Measurements from ENCODE around the gene DLL3.

DNA sequence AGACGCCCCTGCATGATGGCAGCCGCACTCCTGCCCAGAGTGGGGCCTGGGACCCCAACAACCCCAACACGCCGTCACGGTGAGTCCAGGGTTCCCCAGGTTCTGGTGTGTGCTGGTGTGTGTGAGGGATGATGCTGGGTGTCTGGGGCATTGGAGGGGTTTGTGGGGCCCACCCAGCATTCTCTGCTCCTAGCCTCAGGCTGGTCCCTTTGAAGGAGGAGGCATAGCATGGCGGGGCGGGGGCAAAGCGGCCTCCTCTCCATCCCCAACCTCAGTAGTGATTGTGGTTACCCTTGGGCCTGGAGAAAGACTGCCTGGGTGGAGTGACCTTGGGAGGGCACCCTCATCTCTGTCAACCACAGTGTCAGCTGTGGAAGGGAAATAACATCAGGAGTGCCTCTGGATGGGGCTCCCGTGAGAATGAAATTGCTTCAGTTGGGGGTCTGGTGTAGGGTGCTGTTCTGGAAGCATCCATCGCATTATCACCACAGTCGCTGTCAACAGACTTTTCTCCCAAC is 25.2 kb upstream of the DLL3 start:
- TF ChIP-seq KAT2B (IDR thresholded peaks at IDR 0.05; ENCODE audit: low read depth, low read length): no peak
- TF ChIP-seq CTCF (IDR thresholded peaks at IDR 0.05 in 2 of 3, conservative IDR thresholded peaks at IDR 0.05 in 1 of 3; ENCODE audit: insufficient read depth in 2 of 3, low read depth in 1 of 3, low read length in 3 of 3): no peak
- TF ChIP-seq RBFOX2 (IDR thresholded peaks at IDR 0.05; ENCODE audit: low read depth, low read length): no peak
- no peak for TF ChIP-seq ZNF239 (CRISPR knock-in tag; IDR thresholded peaks at IDR 0.05)
- TF ChIP-seq JUN (IDR thresholded peaks at IDR 0.05; ENCODE audit: borderline replicate concordance, low read depth, low read length): no peak
- no peak for TF ChIP-seq JUN (CRISPR knock-in tag; IDR thresholded peaks at IDR 0.05; ENCODE audit: borderline replicate concordance)
- no peak for TF ChIP-seq ZNF121 (CRISPR knock-in tag; conservative IDR thresholded peaks at IDR 0.05)
- TF ChIP-seq, protein P1, sequence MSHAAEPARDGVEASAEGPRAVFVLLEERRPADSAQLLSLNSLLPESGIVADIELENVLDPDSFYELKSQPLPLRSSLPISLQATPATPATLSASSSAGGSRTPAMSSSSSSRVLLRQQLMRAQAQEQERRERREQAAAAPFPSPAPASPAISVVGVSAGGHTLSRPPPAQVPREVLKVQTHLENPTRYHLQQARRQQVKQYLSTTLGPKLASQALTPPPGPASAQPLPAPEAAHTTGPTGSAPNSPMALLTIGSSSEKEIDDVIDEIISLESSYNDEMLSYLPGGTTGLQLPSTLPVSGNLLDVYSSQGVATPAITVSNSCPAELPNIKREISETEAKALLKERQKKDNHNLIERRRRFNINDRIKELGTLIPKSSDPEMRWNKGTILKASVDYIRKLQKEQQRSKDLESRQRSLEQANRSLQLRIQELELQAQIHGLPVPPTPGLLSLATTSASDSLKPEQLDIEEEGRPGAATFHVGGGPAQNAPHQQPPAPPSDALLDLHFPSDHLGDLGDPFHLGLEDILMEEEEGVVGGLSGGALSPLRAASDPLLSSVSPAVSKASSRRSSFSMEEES (CRISPR knock-in tag; IDR thresholded peaks at IDR 0.05): no peak
- no peak for TF ChIP-seq JUND (IDR thresholded peaks at IDR 0.05; ENCODE audit: borderline replicate concordance, low read depth, low read length)
- TF ChIP-seq JUND (tag; IDR thresholded peaks at IDR 0.05; ENCODE audit: borderline replicate concordance, low read depth, low read length): no peak
- no peak for TF ChIP-seq YY1 (IDR thresholded peaks at IDR 0.05; ENCODE audit: borderline replicate concordance in 1 of 3, control insufficient read depth in 1 of 3, extremely low read depth in 1 of 3, insufficient read depth in 3 of 3, insufficient read length in 1 of 3, insufficient replicate concordance in 2 of 3, low read depth in 1 of 3, low read length in 2 of 3)
- TF ChIP-seq SNAPC5 (CRISPR knock-in tag; IDR thresholded peaks at IDR 0.05): no peak
- no peak for TF ChIP-seq NR4A1 (CRISPR knock-in tag; IDR thresholded peaks at IDR 0.05)
- TF ChIP-seq NR4A1 (tag; IDR thresholded peaks at IDR 0.05): no peak
- TF ChIP-seq MBD2 (IDR thresholded peaks at IDR 0.05; ENCODE audit: borderline replicate concordance, low read depth): no peak

All from K562 (cell line).